A549 (cell line): ENCODE results near the gene FGR. TPM values are rescaled to one million over a fixed set of nuclear protein-coding genes. Genes with fewer than 3 reads are reported as not detected.

Source experiments
- ATAC-seq, 2 experiments: fragments of 200-7000 bp in 1 of 2; fragments of >200 bp in 1 of 2; cut with Nextera tagmentation in 1 of 2; cut with Tn5 transposase in 1 of 2; 3 replicates each; pipeline versions ENCODE4 v1.8.0 to v1.9.1; 2018 to 2020; ENCODE audit warnings: mild to moderate bottlenecking in 1 of 2, moderate library complexity in 1 of 2
- CTCF ChIA-PET: fragments of 300-600 bp; sonication (Branson Sonifier 250); formaldehyde crosslinking; extraction: SDS; loops from one replicate; lab custom pipeline; 2021; ENCODE audit warnings: antibody characterized with exemption, inconsistent platforms; lab: Yijun Ruan, JAX
- POLR2A ChIA-PET: fragments of 350-600 bp; formaldehyde crosslinking; extraction: SDS; loops from one replicate; lab custom pipeline; 2021; ENCODE audit warnings: antibody characterized with exemption, inconsistent platforms; lab: Yijun Ruan, JAX
- DNase-seq, 2 experiments: peaks; one replicate each; pipeline versions ENCODE4 v3.0.0 to v3.0.0-alpha.2; 2011 to 2016; ENCODE audit warnings: low read depth in 1 of 2, low spot score in 1 of 2
- FAIRE-seq: peaks from 2 replicates; lab custom pipeline; 2011; peaks lifted over from hg19 to GRCh38; lab: Jason Lieb, UNC
- H3K27ac ChIP-seq, 2 experiments: fragments of >200 bp; sonication (Bioruptor Twin); formaldehyde crosslinking; 3 replicates each; pipeline ENCODE4 v1.5.1; 2016 to 2017
- H3K4me1 ChIP-seq: fragments of >200 bp; sonication (Bioruptor Twin); formaldehyde crosslinking; 3 replicates; pipeline ENCODE4 v1.6.1; 2016
- H3K4me2 ChIP-seq: fragments of >200 bp; sonication (Bioruptor Twin); formaldehyde crosslinking; 3 replicates; pipeline ENCODE4 v1.6.1; 2016
- H3K4me3 ChIP-seq: fragments of >200 bp; sonication (Bioruptor Twin); formaldehyde crosslinking; 3 replicates; pipeline ENCODE4 v1.5.1; 2016
- H3K9me3 ChIP-seq: fragments of >200 bp; sonication (Bioruptor Twin); formaldehyde crosslinking; 3 replicates; pipeline ENCODE4 v1.6.1; 2016
- CBX8 ChIP-seq: fragments of 200-600 bp; sonication (generic); IDR thresholded peaks from 2 replicates; pipeline ENCODE4 v1.6.1; 2016
- FOSL2 ChIP-seq, 2 experiments: fragments of 450-650 bp in 1 of 2; fragments of >200 bp in 1 of 2; sonication (Bioruptor Twin) in 1 of 2; formaldehyde crosslinking; IDR thresholded peaks; 2 replicates each; pipeline versions ENCODE4 v1.5.0 to v1.6.1; 2016 to 2020; ENCODE audit warnings: mild to moderate bottlenecking in 1 of 2, moderate library complexity in 1 of 2
- HES2 ChIP-seq: fragments of >200 bp; sonication (Bioruptor Twin); formaldehyde crosslinking; IDR thresholded peaks from 2 replicates; pipeline ENCODE4 v1.6.1; 2016
- JUN ChIP-seq, 2 experiments: fragments of >200 bp; sonication (Bioruptor Twin); formaldehyde crosslinking; IDR thresholded peaks; 2 replicates in 1 of 2; 3 replicates in 1 of 2; pipeline ENCODE4 v1.6.1; 2016 to 2017
- NPAS2 ChIP-seq: fragments of 250-450 bp; sonication (Bioruptor Pico); IDR thresholded peaks from 2 replicates; pipeline ENCODE4 v1.8.0; 2022; ENCODE audit warnings: mild to moderate bottlenecking, moderate library complexity, borderline replicate concordance
- NR3C1 ChIP-seq: fragments of >200 bp; sonication (Bioruptor Twin); formaldehyde crosslinking; IDR thresholded peaks from 3 replicates; pipeline ENCODE4 v1.6.1; 2017
- PBX3 ChIP-seq: IDR thresholded peaks from 2 replicates; pipeline ENCODE4 v1.6.1; 2012
- POLR2A ChIP-seq: IDR thresholded peaks from 2 replicates; pipeline ENCODE4 v1.6.1; 2012; ENCODE audit warnings: mild to moderate bottlenecking, low read length
- RAD21 ChIP-seq, 2 experiments: fragments of >200 bp in 1 of 2; sonication (Bioruptor Twin) in 1 of 2; formaldehyde crosslinking in 1 of 2; IDR thresholded peaks in 1 of 2; conservative IDR thresholded peaks in 1 of 2; 2 replicates in 1 of 2; 3 replicates in 1 of 2; pipeline ENCODE4 v1.6.1; 2012 to 2018; ENCODE audit warnings: inconsistent platforms in 1 of 2
- RARB ChIP-seq: fragments of 250-450 bp; sonication (Bioruptor Pico); IDR thresholded peaks from 2 replicates; pipeline ENCODE4 v1.8.0; 2021; ENCODE audit warnings: mild to moderate bottlenecking, moderate library complexity
- RNF2 ChIP-seq: fragments of 200-600 bp; sonication (generic); IDR thresholded peaks from 2 replicates; pipeline ENCODE4 v1.6.1; 2016; ENCODE audit warnings: low read depth, mild to moderate bottlenecking, antibody characterized with exemption, moderate library complexity, borderline replicate concordance
- SMC3 ChIP-seq: fragments of >200 bp; sonication (Bioruptor Twin); formaldehyde crosslinking; IDR thresholded peaks from 3 replicates; pipeline ENCODE4 v1.6.1; 2018; ENCODE audit warnings: inconsistent platforms
- TP53 ChIP-seq: fragments of 250-450 bp; sonication (Bioruptor Pico); IDR thresholded peaks from 2 replicates; pipeline ENCODE4 v1.5.0; 2021; ENCODE audit warnings: mild to moderate bottlenecking, moderate library complexity
- ZSCAN20 ChIP-seq: fragments of 250-450 bp; sonication (Bioruptor Pico); IDR thresholded peaks from 2 replicates; pipeline ENCODE4 v1.8.0; 2022; ENCODE audit warnings: mild to moderate bottlenecking, moderate library complexity
- whole genome bisulfite sequencing: methylation state at CpG from one replicate; pipeline ENCODE4 v1.1.6; 2017; ENCODE audit errors: missing lambda C conversion rate; 5-methylcytosine and 5-hydroxymethylcytosine counted together
- polyA plus RNA-seq, 4 experiments: library from polyadenylated mRNA; depleted of rRNA in 3 of 4; stranded (reverse); fragments of >200 nt; fragmentation: RNase III in 1 of 4; extraction: RNeasy Plus Mini Kit Qiagen cat#74134 plus additional on column Dnase treatment in 1 of 4; gene quantifications; 2 replicates in 3 of 4; 3 replicates in 1 of 4; pipeline ENCODE4 v1.2.3, GENCODE V29; 2011 to 2017
- TF ChIP-seq, protein P1 (sequence below): IDR thresholded peaks from 2 replicates; pipeline ENCODE4 v1.6.1; 2012
- TF ChIP-seq, protein P2 (sequence below): fragments of >200 bp; sonication (Bioruptor Twin); formaldehyde crosslinking; IDR thresholded peaks from 3 replicates; pipeline ENCODE4 v1.5.1; 2016

The FGR gene
- polyA plus RNA-seq, 2 of the 4 experiments (the other 2 are of a cell fraction), result not detected

DNA sequence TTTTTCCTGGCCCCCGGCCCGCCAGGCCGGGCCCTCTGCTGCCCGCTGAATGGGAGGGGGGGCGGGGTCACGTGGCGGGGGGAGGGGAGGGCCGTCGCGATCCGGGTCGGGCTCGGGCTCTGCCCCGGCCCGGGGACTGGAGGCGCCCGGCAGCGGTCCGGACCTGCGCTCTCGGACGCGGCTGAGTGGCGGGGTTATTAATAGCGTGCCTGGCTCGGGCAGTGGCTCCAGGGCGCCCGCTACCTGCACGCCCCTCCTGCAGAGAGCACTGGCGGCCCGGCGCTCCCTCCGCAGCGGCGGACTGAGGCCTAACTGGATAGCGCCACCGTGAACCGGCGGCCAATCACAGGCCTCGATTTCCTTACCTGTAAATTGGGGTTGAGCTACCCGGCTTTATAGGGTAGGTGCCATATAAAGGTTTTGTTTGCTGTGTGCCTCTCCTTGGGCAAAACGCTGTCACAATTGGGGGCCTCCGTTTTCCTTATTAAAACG lies 59.1 kb downstream of the FGR start:
- no peak for TF ChIP-seq HES2
- 0 out of 5 replicates have a peak, but pooled peaks of 1 of the 2 experiments have one; percentile 14 for TF ChIP-seq JUN (IDR thresholded peaks at IDR 0.05)
- no peak for TF ChIP-seq TP53 (CRISPR knock-in tag)
- no peak for TF ChIP-seq NPAS2
- TF ChIP-seq POLR2A, result 0 out of 2 replicates have a peak, but pooled peaks have one; percentile 11
- TF ChIP-seq RAD21 (conservative IDR thresholded peaks at IDR 0.05 in 1 of 2, IDR thresholded peaks at IDR 0.05 in 1 of 2), result no peak
- no peak for TF ChIP-seq RNF2
- TF ChIP-seq, protein P1, sequence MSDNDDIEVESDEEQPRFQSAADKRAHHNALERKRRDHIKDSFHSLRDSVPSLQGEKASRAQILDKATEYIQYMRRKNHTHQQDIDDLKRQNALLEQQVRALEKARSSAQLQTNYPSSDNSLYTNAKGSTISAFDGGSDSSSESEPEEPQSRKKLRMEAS, result no peak
- TF ChIP-seq, protein P2, sequence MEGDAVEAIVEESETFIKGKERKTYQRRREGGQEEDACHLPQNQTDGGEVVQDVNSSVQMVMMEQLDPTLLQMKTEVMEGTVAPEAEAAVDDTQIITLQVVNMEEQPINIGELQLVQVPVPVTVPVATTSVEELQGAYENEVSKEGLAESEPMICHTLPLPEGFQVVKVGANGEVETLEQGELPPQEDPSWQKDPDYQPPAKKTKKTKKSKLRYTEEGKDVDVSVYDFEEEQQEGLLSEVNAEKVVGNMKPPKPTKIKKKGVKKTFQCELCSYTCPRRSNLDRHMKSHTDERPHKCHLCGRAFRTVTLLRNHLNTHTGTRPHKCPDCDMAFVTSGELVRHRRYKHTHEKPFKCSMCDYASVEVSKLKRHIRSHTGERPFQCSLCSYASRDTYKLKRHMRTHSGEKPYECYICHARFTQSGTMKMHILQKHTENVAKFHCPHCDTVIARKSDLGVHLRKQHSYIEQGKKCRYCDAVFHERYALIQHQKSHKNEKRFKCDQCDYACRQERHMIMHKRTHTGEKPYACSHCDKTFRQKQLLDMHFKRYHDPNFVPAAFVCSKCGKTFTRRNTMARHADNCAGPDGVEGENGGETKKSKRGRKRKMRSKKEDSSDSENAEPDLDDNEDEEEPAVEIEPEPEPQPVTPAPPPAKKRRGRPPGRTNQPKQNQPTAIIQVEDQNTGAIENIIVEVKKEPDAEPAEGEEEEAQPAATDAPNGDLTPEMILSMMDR, result no peak
- no peak for TF ChIP-seq RARB
- TF ChIP-seq PBX3, result no peak
- Histone ChIP-seq H3K4me3 (peak overlapping the region; percentile 75), H3K4me1 (peaks cover 47% of the 10 kb centered on the region), H3K4me2 (peak overlapping the region; percentile 89), H3K27ac (peak overlapping the region; percentile 98 to 99), H3K9me3 (no peaks in the 10 kb centered on the region)
- DNase-seq (peak; percentile 45 to 51), FAIRE-seq (no peak), ATAC-seq (peak; percentile 71 to 74)
- CTCF ChIA-PET, result interaction anchor here (0.6 to 18.5 kb wide), 15 partner anchors 9 to 178 kb away, joined by 3 to 314 read pairs (median 5); partner anchors contain the start of gene AHDC1
- 25% methylated on average over 4 of the region's 44 CpGs for WGBS
- POLR2A ChIA-PET, result interaction anchor here (2.4 kb wide), 1 partner anchor 19 kb away, joined by 13 read pairs; no protein-coding TSS in a partner anchor

DNA sequence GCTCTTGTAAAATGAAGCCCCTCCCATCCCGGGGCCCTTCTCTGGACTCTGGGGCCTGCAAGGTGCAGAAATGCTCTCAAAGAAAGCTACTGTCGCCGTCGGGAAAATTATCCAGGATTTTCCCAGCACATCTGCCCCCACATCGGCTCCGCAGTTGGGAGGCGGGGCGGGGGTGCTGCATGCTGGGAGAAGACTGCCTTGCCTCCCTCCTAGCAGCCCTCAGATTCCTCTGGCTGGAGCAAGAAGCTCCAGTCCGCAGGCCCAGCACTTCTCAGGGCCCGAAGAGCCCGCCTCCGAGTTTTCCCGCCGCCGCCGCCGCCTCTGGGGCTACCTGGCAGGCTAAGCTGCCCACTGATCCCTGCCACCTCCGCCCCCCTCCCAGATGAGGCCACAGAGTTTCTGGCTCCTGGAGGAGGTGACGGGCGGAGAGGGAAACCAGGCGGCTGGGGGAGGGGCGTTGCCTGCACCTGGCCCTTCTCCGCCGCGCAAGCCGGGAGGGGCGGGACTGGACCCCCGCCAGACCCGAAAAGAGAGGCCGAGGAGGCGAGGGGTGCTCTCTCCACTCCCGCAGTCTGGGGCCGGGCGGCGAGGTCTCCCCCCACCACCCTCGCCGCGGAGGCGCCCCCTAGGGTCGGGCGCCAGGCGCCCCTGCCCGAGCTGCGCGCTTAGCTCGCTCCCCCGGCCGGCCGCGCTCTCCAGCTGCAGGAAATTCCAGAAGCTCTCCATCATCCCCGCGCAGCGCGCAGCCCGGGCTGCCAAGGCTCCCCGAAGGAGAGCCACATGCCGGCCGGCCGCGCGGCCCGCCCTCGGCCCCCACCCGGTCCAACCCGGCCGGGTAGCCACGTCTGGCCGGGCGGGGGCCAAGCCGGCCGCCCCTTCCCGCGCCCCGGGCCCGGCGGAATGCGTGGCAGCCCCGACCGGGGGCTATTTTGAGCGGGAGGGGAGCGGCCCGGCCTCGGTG lies 59.8 kb downstream of the FGR start:
- ChIA-PET CTCF (interaction anchor here (0.6 to 18.5 kb wide), 18 partner anchors 8 to 177 kb away, joined by 3 to 314 read pairs (median 5); partner anchors contain the start of gene AHDC1), POLR2A (interaction anchor here (0.6 to 2.4 kb wide), 3 partner anchors 11 to 27 kb away, joined by 3 to 13 read pairs (median 4); no protein-coding TSS in a partner anchor)
- TF ChIP-seq ZSCAN20 (CRISPR knock-in tag), result no peak
- no peak for TF ChIP-seq FOSL2 (IDR thresholded peaks at IDR 0.05)
- peak; percentile 21; the same call in 1 of the 2 replicates for TF ChIP-seq FOSL2 (CRISPR knock-in tag; IDR thresholded peaks at IDR 0.05)
- no peak for TF ChIP-seq NR3C1
- no peak for TF ChIP-seq PBX3
- TF ChIP-seq SMC3, result peak; percentile 28; the same call in 1 of the 3 replicates
- TF ChIP-seq JUN (IDR thresholded peaks at IDR 0.05), result peak in 1 of 2 experiments; percentile 38; a peak in 1 of 5 replicates
- TF ChIP-seq CBX8, result no peak
- TF ChIP-seq RAD21 (conservative IDR thresholded peaks at IDR 0.05 in 1 of 2, IDR thresholded peaks at IDR 0.05 in 1 of 2), result 0 out of 5 replicates have a peak, but pooled peaks of 1 of the 2 experiments have one; percentile 19
- TF ChIP-seq, protein P2, result peak; percentile 57
- H3K4me2 ChIP-seq, result peak overlapping the region; percentile 89
- DNase-seq (peak; percentile 46 to 65), FAIRE-seq (no peak), ATAC-seq (peak; percentile 79 to 80)
- peak overlapping the region; percentile 98 to 99 for H3K27ac ChIP-seq
- 3% methylated on average over 8 of the region's 83 CpGs for WGBS
- peak overlapping the region; percentile 75 for H3K4me3 ChIP-seq
- no peaks in the 10 kb centered on the region for H3K9me3 ChIP-seq
- peaks cover 55% of the 10 kb centered on the region for H3K4me1 ChIP-seq
